ENCODE data around the gene SLC24A4.

SLC24A4 gene

GRCh38 chr14:92360651-92361370, 37.8 kb downstream of the SLC24A4 start:
- in situ Hi-C loops (cut with MboI; ENCODE audit: low sequenced_read_pairs): no loop called here

GRCh38 chr14:92362781-92363235, 39.8 kb downstream of the SLC24A4 start:
- in situ Hi-C loops (cut with MboI; ENCODE audit: low sequenced_read_pairs): no loop called here

- in situ Hi-C loops (cut with MboI; ENCODE audit: low sequenced_read_pairs): no loop called here
These were observed 43.3 kb downstream of the SLC24A4 start for GRCh38 chr14:92366237-92366636.

- in situ Hi-C loops (cut with MboI; ENCODE audit: low sequenced_read_pairs): no loop called here
These were observed 45.0 kb downstream of the SLC24A4 start for GRCh38 chr14:92368001-92368400.

- in situ Hi-C loops (cut with MboI; ENCODE audit: low sequenced_read_pairs): no loop called here
These were observed 46.1 kb downstream of the SLC24A4 start for GRCh38 chr14:92369097-92369496.

GRCh38 chr14:92372230-92372629, 49.3 kb downstream of the SLC24A4 start:
- in situ Hi-C loops (cut with MboI; ENCODE audit: low sequenced_read_pairs): no loop called here

- in situ Hi-C loops (cut with MboI; ENCODE audit: low sequenced_read_pairs): no loop called here
These were observed 50.4 kb downstream of the SLC24A4 start for GRCh38 chr14:92373336-92373735.

- in situ Hi-C loops (cut with MboI; ENCODE audit: low sequenced_read_pairs): no loop called here
These were observed 57.2 kb downstream of the SLC24A4 start for GRCh38 chr14:92380131-92380530.

GRCh38 chr14:92380582-92380981, 57.6 kb downstream of the SLC24A4 start:
- in situ Hi-C loops (cut with MboI; ENCODE audit: low sequenced_read_pairs): no loop called here

- in situ Hi-C loops (cut with MboI; ENCODE audit: low sequenced_read_pairs): no loop called here
These were observed 59.7 kb downstream of the SLC24A4 start for GRCh38 chr14:92382677-92383076.

- in situ Hi-C loops (cut with MboI; ENCODE audit: low sequenced_read_pairs): no loop called here
These were observed 60.8 kb downstream of the SLC24A4 start for GRCh38 chr14:92383805-92384204.

- in situ Hi-C loops (cut with MboI; ENCODE audit: low sequenced_read_pairs): no loop called here
These were observed 61.6 kb downstream of the SLC24A4 start for GRCh38 chr14:92384461-92385133.

GRCh38 chr14:92385561-92385960, 62.6 kb downstream of the SLC24A4 start:
- in situ Hi-C loops (cut with MboI; ENCODE audit: low sequenced_read_pairs): no loop called here

- in situ Hi-C loops (cut with MboI; ENCODE audit: low sequenced_read_pairs): no loop called here
These were observed 63.2 kb downstream of the SLC24A4 start for GRCh38 chr14:92386165-92386564.

- in situ Hi-C loops (cut with MboI; ENCODE audit: low sequenced_read_pairs): no loop called here
These were observed 63.7 kb downstream of the SLC24A4 start for GRCh38 chr14:92386637-92387036.

GRCh38 chr14:92387578-92387977, 64.6 kb downstream of the SLC24A4 start:
- in situ Hi-C loops (cut with MboI; ENCODE audit: low sequenced_read_pairs): no loop called here

- in situ Hi-C loops (cut with MboI; ENCODE audit: low sequenced_read_pairs): no loop called here
These were observed 66.7 kb downstream of the SLC24A4 start for GRCh38 chr14:92389598-92390158.

GRCh38 chr14:92391726-92392125, 68.8 kb downstream of the SLC24A4 start:
- in situ Hi-C loops (cut with MboI; ENCODE audit: low sequenced_read_pairs): no loop called here

- in situ Hi-C loops (cut with MboI; ENCODE audit: low sequenced_read_pairs): no loop called here
These were observed 69.7 kb downstream of the SLC24A4 start for GRCh38 chr14:92392711-92393110.

GRCh38 chr14:92397150-92397952, 74.4 kb downstream of the SLC24A4 start:
- in situ Hi-C loops (cut with MboI; ENCODE audit: low sequenced_read_pairs): no loop called here

GRCh38 chr14:92397953-92398564, 75.1 kb downstream of the SLC24A4 start:
- in situ Hi-C loops (cut with MboI; ENCODE audit: low sequenced_read_pairs): no loop called here

Data from HL-60/S4 treated with retinoic acid at 250 ng/mL for 4 days and 3 days (cell line).